CD4-positive, alpha-beta memory T cell (primary cell): Measurements from ENCODE around the gene LRRN2. TPM values are rescaled to one million over a fixed set of nuclear protein-coding genes. Genes with fewer than 3 reads are reported as not detected.

Experiments
- CTCF ChIA-PET: fragments of 350-600 bp; sonication (Branson Sonifier 250); formaldehyde crosslinking; loops from one replicate; lab custom pipeline; 2021; ENCODE audit warnings: inconsistent platforms; ENCODE audit not compliant: partially characterized antibody; lab: Charles Lee
- POLR2A ChIA-PET: fragments of 350-600 bp; sonication (Branson Sonifier 250); formaldehyde crosslinking; loops from one replicate; lab custom pipeline; 2021; ENCODE audit not compliant: partially characterized antibody; lab: Charles Lee
- DNase-seq, 5 donors: peaks; one replicate each; pipeline versions ENCODE4 v3.0.0 to v3.0.0-alpha.2; 2020 to 2022; ENCODE audit warnings: mixed read lengths in 1 of 5
- H3K27ac ChIP-seq: one replicate; pipeline ENCODE4 v1.7.0; 2013; ENCODE audit warnings: low read depth, low read length
- H3K27me3 ChIP-seq: 2 replicates; pipeline ENCODE4 v1.7.0; 2013; ENCODE audit warnings: mild to moderate bottlenecking, low read length, moderate library complexity; ENCODE audit not compliant: insufficient read depth
- H3K36me3 ChIP-seq: 2 replicates; pipeline ENCODE4 v1.7.0; 2013; ENCODE audit warnings: mild to moderate bottlenecking, low read length, moderate library complexity; ENCODE audit not compliant: insufficient read depth
- H3K4me1 ChIP-seq: 2 replicates; pipeline ENCODE4 v1.7.0; 2013; ENCODE audit warnings: mild to moderate bottlenecking, low read length, moderate library complexity; ENCODE audit not compliant: insufficient read depth
- H3K4me3 ChIP-seq, 2 donors: one replicate each; pipeline ENCODE4 v1.7.0; 2013; ENCODE audit warnings: low read length in 2 of 2, mild to moderate bottlenecking in 1 of 2
- H3K9me3 ChIP-seq, 2 donors: one replicate each; pipeline ENCODE4 v1.7.0; 2013; ENCODE audit warnings: low read length in 2 of 2, control low read depth in 1 of 2; ENCODE audit not compliant: control insufficient read depth in 1 of 2
- H3K27ac Mint-ChIP-seq, 7 donors: one replicate each; pipeline ENCODE4 v1.8.0; 2020 to 2021; ENCODE audit warnings: mixed read lengths in 7 of 7, mild to moderate bottlenecking in 6 of 7, inconsistent platforms in 3 of 7, moderate library complexity in 3 of 7
- H3K27me3 Mint-ChIP-seq, 2 donors: one replicate each; pipeline ENCODE4 v1.8.0; 2020 to 2021; ENCODE audit warnings: mixed read lengths in 2 of 2
- H3K36me3 Mint-ChIP-seq, 2 donors: one replicate each; pipeline ENCODE4 v1.8.0; 2020 to 2021; ENCODE audit warnings: mixed read lengths in 2 of 2, inconsistent platforms in 1 of 2, mild to moderate bottlenecking in 1 of 2
- H3K4me1 Mint-ChIP-seq, 4 donors: one replicate each; pipeline ENCODE4 v1.8.0; 2020 to 2021; ENCODE audit warnings: mixed read lengths in 4 of 4, mild to moderate bottlenecking in 1 of 4
- H3K4me3 Mint-ChIP-seq, 8 donors: one replicate each; pipeline ENCODE4 v1.8.0; 2020 to 2021; ENCODE audit warnings: mixed read lengths in 8 of 8, mild to moderate bottlenecking in 7 of 8, moderate library complexity in 6 of 8, inconsistent platforms in 3 of 8
- H3K9me3 Mint-ChIP-seq, 8 donors: one replicate each; pipeline ENCODE4 v1.8.0; 2020 to 2021; ENCODE audit warnings: mixed read lengths in 8 of 8, mild to moderate bottlenecking in 5 of 8, inconsistent platforms in 3 of 8, moderate library complexity in 1 of 8
- intact Hi-C: fragments of 100-400 bp; cut with micrococcal nuclease; formaldehyde crosslinking; loops from one replicate; pipeline ENCODE4 v1.15.1; 2023
- polyA plus RNA-seq, 2 donors: library from polyadenylated mRNA; unstranded; fragments of 300-500 nt; fragmentation: Illumina TruSeq; gene quantifications; one replicate each; pipeline ENCODE4 v1.2.3, GENCODE V29; 2021
- total RNA-seq, 2 experiments: library from RNA; stranded (reverse); gene quantifications; one replicate each; pipeline ENCODE4 v1.2.3, GENCODE V29; 2021

LRRN2 gene
- total and polyA plus RNA-seq, 4 experiments from 2014 or later: not detected

DNA sequence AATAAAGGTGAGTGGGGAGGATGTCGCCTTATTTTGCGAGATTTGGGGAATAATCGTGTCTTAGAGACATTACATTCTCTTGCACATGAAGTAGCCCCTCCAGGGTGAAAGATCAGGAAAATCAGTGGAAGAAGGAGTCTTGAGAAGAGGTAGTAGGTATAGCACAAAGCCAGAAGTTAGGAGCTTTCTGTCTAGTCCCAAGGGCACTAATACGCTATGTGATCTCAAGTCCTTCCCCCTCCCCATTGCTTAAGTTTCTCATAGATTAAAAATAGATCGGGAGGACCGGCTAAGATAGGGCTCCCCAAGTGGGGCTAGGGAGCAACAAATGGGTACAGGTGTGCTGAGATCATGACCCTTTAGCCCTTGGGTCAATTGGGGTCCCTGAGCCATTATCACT lies 13.5 kb downstream of the LRRN2 start:
- no peaks in the 10 kb centered on the region for H3K9me3 Mint-ChIP-seq
- H3K4me3 Mint-ChIP-seq: no peak overlapping the region
- no peak overlapping the region for H3K27ac Mint-ChIP-seq
- no peak overlapping the region for H3K27ac ChIP-seq
- H3K4me3 ChIP-seq: no peak overlapping the region
- no peaks in the 10 kb centered on the region for H3K36me3 ChIP-seq
- no peak for DNase-seq
- peaks cover 2 to 6% of the 10 kb centered on the region in 2 donors for H3K27me3 Mint-ChIP-seq
- H3K4me1 ChIP-seq: no peaks in the 10 kb centered on the region
- no peaks in the 10 kb centered on the region for H3K36me3 Mint-ChIP-seq
- intact Hi-C loops: no loop called here
- no peaks in the 10 kb centered on the region for H3K27me3 ChIP-seq
- CTCF ChIA-PET: no interaction called here
- H3K4me1 Mint-ChIP-seq: no peaks in the 10 kb centered on the region
- POLR2A ChIA-PET: no interaction called here
- H3K9me3 ChIP-seq: no peaks in the 10 kb centered on the region

DNA sequence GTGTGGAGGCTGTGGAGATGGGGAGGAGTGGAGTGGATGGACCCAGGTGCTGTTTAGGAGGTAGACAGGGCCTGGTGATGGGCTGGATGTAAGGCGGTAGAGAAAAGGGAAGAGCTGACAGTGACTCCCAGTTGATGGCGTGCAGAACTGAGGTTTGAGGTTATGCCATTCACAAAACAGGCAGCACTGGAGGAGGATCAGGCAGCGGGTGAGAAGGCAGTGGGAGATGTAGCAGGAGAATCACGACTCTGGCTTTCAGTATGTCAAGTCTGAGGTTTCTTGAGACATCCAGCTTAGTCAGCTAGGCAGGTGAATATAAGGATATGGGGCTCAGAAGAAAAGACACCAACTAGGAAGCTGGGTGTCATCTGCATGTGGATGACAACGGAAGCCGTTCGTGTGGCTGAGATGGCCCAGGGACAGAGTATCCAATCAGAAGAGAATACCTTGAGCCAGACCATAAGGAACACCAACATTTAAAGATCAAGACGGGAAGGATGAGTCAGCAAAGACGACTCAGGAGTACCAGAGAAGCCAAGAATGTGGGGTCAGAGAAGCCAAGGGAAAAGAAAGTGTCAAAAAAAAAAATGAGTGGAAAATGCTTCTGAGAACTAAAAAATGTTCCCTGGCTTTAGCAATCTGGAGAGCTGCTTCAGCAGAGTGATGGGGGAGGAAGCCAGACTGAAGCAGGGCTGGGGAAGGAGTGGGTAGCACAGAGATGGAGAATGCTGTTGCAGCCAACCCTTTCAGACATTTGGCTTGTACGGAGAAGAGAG lies 15.2 kb downstream of the LRRN2 start:
- no peaks in the 10 kb centered on the region for H3K9me3 ChIP-seq
- H3K27ac ChIP-seq: no peak overlapping the region
- Mint-ChIP-seq H3K9me3 (no peaks in the 10 kb centered on the region), H3K36me3 (no peaks in the 10 kb centered on the region), H3K4me1 (no peaks in the 10 kb centered on the region), H3K27me3 (peaks cover 2 to 6% of the 10 kb centered on the region in 2 donors), H3K4me3 (no peak overlapping the region), H3K27ac (no peak overlapping the region)
- ChIA-PET POLR2A (no interaction called here), CTCF (no interaction called here)
- H3K27me3 ChIP-seq: no peaks in the 10 kb centered on the region
- H3K36me3 ChIP-seq: no peaks in the 10 kb centered on the region
- intact Hi-C loops: no loop called here
- H3K4me1 ChIP-seq: no peaks in the 10 kb centered on the region
- H3K4me3 ChIP-seq: no peak overlapping the region
- no peak for DNase-seq

DNA sequence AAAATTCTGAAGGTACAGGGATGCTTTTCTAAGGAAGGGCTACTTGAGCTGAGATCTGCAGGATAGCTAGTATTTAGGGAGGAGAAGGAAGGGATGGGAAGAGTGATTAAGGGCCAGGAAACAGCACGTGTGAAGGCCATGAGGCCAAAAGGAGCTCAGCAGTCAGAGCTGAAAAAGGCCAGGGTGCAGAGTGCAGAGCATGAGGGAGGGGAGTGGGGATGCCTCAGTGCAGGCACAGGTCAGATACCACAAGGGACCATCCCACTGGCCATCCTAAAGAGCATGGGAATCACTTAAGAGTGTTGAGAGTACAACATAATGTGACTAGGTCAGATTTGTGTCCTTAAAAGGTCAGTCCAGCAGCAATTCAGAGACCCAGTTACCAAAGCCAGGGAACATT lies 16.0 kb downstream of the LRRN2 start:
- no peaks in the 10 kb centered on the region for H3K9me3 Mint-ChIP-seq
- no peaks in the 10 kb centered on the region for H3K9me3 ChIP-seq
- H3K36me3 Mint-ChIP-seq: no peaks in the 10 kb centered on the region
- H3K27ac Mint-ChIP-seq: no peak overlapping the region
- no peak overlapping the region for H3K4me3 ChIP-seq
- no peak for DNase-seq
- no peaks in the 10 kb centered on the region for H3K4me1 Mint-ChIP-seq
- ChIA-PET POLR2A (no interaction called here), CTCF (no interaction called here)
- no peak overlapping the region for H3K4me3 Mint-ChIP-seq
- H3K27ac ChIP-seq: no peak overlapping the region
- H3K36me3 ChIP-seq: no peaks in the 10 kb centered on the region
- H3K4me1 ChIP-seq: no peaks in the 10 kb centered on the region
- H3K27me3 Mint-ChIP-seq: peaks cover 5 to 8% of the 10 kb centered on the region in 2 donors
- intact Hi-C loops: no loop called here
- H3K27me3 ChIP-seq: no peaks in the 10 kb centered on the region

DNA sequence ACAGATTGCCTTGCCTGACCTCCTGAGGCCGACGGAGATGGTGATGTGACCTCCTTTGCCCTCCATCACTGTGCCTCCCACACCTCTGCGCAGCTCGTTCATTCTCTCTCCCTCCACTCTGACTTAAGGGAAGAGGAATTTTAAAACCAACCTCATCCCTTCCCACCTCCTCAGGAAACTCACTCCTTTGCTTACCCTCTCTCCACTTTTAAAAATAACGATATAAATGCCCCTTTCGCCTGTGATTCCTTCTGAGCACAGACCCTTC lies 21.2 kb downstream of the LRRN2 start:
- H3K4me3 Mint-ChIP-seq: no peak overlapping the region
- H3K27ac ChIP-seq: no peak overlapping the region
- H3K9me3 Mint-ChIP-seq: no peaks in the 10 kb centered on the region
- H3K4me3 ChIP-seq: no peak overlapping the region
- H3K9me3 ChIP-seq: no peaks in the 10 kb centered on the region
- H3K36me3 Mint-ChIP-seq: no peaks in the 10 kb centered on the region
- no peaks in the 10 kb centered on the region for H3K4me1 ChIP-seq
- no peaks in the 10 kb centered on the region for H3K36me3 ChIP-seq
- POLR2A ChIA-PET: no interaction called here
- H3K27ac Mint-ChIP-seq: no peak overlapping the region
- no peak for DNase-seq
- H3K27me3 ChIP-seq: no peaks in the 10 kb centered on the region
- intact Hi-C loops: no loop called here
- H3K4me1 Mint-ChIP-seq: no peaks in the 10 kb centered on the region
- H3K27me3 Mint-ChIP-seq: peaks cover 6 to 16% of the 10 kb centered on the region in 2 donors
- CTCF ChIA-PET: no interaction called here

DNA sequence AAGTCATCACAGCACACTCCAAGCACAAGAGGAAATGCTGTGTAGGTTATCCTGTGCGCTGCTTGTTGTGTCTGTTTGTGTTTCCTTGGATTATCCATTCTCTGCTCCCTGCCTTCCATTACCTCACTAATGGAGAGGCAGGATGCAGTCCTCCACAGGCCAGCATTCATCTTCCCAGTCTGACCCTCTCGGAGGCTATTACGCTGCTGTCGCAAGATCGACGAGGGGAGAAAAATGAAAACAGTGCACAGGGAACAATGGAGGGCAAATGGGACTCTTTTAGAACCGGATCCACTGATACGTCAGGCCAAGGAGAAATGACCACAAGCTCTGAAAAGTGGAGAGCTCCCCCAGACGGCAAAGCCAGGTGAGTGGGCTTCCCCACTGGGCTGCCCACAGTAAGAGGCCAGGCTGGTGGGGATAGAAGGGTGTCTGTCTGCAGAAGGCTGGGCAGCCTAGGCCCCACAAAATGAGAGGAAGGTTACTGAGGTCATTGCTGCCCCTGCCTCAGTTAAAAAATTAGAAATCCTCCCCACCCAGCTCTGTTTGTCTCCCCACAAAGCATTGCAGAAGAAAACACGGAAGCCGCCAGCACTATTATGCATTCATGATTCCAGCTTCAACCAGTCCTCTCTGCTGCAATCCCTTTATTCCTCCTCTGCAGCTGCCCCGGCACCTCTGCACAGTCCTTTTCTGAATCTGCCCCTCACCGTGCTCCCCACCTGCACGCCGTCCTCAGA lies 21.7 kb downstream of the LRRN2 start:
- H3K36me3 Mint-ChIP-seq: no peaks in the 10 kb centered on the region
- POLR2A ChIA-PET: no interaction called here
- H3K27me3 Mint-ChIP-seq: peaks cover 6 to 18% of the 10 kb centered on the region in 2 donors
- no peak overlapping the region for H3K27ac Mint-ChIP-seq
- no peaks in the 10 kb centered on the region for H3K36me3 ChIP-seq
- CTCF ChIA-PET: no interaction called here
- H3K4me3 ChIP-seq: no peak overlapping the region
- no peaks in the 10 kb centered on the region for H3K4me1 Mint-ChIP-seq
- no peaks in the 10 kb centered on the region for H3K4me1 ChIP-seq
- H3K27ac ChIP-seq: no peak overlapping the region
- no peaks in the 10 kb centered on the region for H3K27me3 ChIP-seq
- H3K9me3 ChIP-seq: no peaks in the 10 kb centered on the region
- intact Hi-C loops: no loop called here
- H3K4me3 Mint-ChIP-seq: no peak overlapping the region
- DNase-seq: no peak
- no peaks in the 10 kb centered on the region for H3K9me3 Mint-ChIP-seq

DNA sequence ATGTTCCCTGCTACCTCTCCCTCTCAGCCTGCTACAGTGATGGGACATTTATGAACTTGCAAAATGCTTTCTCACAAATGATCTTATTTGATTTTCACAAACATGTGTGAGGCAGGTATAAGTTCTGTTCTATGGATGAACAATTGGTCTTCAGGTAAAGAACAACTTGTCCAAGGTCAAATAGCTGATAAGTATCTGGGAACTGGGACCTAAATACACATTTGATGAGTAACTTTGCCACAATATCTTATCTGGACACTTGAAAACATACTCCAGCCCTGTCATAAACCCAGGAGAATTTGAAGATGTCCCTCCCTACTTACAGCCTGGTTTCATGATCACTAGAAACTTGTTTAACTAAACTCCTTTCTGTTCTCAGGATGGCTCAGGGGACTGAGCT lies 23.0 kb downstream of the LRRN2 start:
- no peak for DNase-seq
- Mint-ChIP-seq H3K27me3 (peaks cover 4 to 18% of the 10 kb centered on the region in 2 donors), H3K4me1 (no peaks in the 10 kb centered on the region), H3K27ac (no peak overlapping the region), H3K9me3 (no peaks in the 10 kb centered on the region), H3K36me3 (no peaks in the 10 kb centered on the region), H3K4me3 (no peak overlapping the region)
- POLR2A ChIA-PET: no interaction called here
- Histone ChIP-seq H3K9me3 (no peaks in the 10 kb centered on the region), H3K27me3 (no peaks in the 10 kb centered on the region), H3K4me1 (no peaks in the 10 kb centered on the region), H3K27ac (no peak overlapping the region), H3K4me3 (no peak overlapping the region), H3K36me3 (no peaks in the 10 kb centered on the region)
- CTCF ChIA-PET: interaction anchor here (1.2 kb wide), 1 partner anchor 11 kb away, joined by 3 read pairs; no protein-coding TSS in a partner anchor
- intact Hi-C loops: no loop called here

DNA sequence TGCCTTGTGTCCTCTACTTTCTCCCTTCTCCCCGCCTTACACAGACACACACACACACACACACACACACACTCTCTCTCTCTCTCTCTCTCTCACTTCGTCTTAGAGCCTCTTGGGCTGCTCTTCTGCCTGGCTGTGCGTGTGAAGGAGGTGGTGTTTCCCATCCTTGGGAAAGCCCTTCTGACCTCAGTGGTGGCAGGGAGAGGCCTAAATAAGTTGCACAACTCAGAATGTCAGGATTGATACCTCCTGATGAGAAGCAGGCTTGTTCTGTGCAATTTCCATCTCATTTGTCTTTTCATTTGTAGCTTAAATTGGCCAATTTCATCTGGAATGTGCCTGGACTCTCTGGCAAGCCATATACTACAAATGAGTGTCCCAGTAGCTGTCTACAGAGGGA lies 25.0 kb downstream of the LRRN2 start:
- intact Hi-C loops: no loop called here
- ChIA-PET POLR2A (no interaction called here), CTCF (no interaction called here)
- no peaks in the 10 kb centered on the region for H3K36me3 ChIP-seq
- no peak overlapping the region for H3K27ac ChIP-seq
- H3K4me1 ChIP-seq: no peaks in the 10 kb centered on the region
- DNase-seq: no peak
- peaks cover 8 to 20% of the 10 kb centered on the region in 2 donors for H3K27me3 Mint-ChIP-seq
- H3K9me3 ChIP-seq: no peaks in the 10 kb centered on the region
- H3K4me1 Mint-ChIP-seq: no peaks in the 10 kb centered on the region
- no peak overlapping the region for H3K27ac Mint-ChIP-seq
- no peak overlapping the region for H3K4me3 ChIP-seq
- no peaks in the 10 kb centered on the region for H3K36me3 Mint-ChIP-seq
- H3K9me3 Mint-ChIP-seq: no peaks in the 10 kb centered on the region
- H3K27me3 ChIP-seq: no peaks in the 10 kb centered on the region
- H3K4me3 Mint-ChIP-seq: no peak overlapping the region
